KBM-7 (cell line): ENCODE results near the gene ZG16.
"Not testable (repeated sequence)": the region's sequence is repeated elsewhere in the genome, so short reads cannot be mapped to it uniquely, and the experiment has no call there.

ENCODE experiments used
- DNase-seq: peaks from one replicate; pipeline ENCODE4 v3.0.0-alpha.2; 2015
- in situ Hi-C: fragments of 300-500 bp; cut with MboI; formaldehyde crosslinking; loops from 2 replicates; pipeline ENCODE4 v1.14.3; 2020; ENCODE audit warnings: low sequenced_read_pairs, low pct_unique_long_range_greater_than_20kb, mixed read lengths

The ZG16 gene, protein sequence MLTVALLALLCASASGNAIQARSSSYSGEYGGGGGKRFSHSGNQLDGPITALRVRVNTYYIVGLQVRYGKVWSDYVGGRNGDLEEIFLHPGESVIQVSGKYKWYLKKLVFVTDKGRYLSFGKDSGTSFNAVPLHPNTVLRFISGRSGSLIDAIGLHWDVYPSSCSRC

DNA sequence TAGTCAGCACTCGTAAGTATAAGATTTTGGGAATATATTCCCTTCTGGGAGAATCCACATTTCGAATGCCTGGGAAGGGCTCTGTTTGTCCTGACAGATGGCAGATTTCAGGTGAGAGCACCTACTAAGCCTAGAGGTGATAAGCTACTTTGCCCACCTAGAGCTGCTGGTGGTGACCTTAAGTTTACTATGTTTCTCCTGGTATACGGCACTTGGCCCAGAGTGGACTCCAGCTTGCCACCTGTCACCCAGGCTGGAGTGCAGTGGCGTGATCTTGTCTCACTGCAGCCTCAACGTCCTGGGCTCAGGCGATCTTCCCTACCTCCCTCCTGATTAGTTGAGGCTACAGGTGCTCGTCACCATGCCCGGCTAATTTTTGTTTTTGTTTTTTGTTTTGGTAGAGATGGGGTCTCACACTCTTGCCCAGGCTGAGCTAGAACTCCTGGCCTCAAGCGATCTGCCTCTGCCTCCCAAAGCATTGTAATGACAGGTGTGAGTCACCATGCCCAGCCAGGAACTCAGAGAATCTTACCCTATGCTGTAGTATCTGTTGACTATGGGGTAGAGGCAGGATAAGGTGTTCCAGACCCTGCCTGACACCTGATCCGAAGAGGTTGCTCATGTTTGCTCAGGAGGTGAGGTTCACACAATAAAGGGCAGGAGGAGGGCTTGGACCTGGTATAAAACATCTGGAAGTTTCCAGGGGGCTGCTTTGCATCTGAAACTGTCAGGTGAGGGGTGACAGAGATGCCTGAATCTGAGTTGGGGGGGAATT, at the start of gene ZG16:
Gene ZG16, plus strand, starts transcription at position 681 of the 775 bp plus-strand sequence. CDS start 1,011 bp downstream, outside the sequence.
- no peak for DNase-seq
- in situ Hi-C loops = no loop called here

DNA sequence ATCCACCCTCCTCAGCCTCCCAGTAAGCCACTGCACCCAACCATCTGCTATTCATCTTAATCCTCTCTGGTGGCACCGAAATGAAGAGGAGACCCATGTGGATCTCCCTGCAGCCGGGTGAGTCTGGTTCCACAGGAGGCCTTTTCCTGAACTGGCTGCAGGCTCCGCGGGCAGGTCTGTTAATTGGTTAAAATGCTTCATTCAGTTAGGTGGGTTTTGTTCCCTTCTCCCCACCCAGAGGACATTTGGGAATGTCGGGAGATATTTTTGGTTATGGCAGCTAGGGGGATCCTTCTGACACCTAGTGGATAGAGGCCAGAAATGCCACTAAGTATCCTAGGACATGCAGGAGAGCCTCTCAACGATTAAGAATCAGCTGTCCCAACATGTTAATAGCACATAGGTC, 48.9 kb upstream of the ZG16 start:
- peak; percentile 64 for DNase-seq
- in situ Hi-C loops = no loop called here

DNA sequence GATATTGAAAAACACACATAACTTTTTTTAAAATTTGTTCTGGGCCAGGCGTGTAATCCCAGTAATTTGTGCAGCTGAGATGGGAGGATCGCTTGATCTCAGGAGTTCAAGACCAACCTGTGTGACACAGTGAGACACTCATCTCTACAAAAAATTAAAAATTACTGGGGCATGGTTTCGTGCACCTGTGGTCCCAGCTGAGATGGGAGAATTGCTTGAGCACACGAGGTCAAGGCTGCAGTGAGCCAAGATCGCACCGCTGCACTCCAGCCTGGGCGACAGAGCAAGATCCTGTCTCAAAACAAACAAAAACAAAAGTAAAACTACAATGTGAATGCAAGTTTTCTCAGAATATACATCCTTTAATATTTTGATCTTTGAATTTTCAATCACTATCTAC, 47.4 kb upstream of the ZG16 start:
- DNase-seq = no peak
- in situ Hi-C loops = no loop called here

DNA sequence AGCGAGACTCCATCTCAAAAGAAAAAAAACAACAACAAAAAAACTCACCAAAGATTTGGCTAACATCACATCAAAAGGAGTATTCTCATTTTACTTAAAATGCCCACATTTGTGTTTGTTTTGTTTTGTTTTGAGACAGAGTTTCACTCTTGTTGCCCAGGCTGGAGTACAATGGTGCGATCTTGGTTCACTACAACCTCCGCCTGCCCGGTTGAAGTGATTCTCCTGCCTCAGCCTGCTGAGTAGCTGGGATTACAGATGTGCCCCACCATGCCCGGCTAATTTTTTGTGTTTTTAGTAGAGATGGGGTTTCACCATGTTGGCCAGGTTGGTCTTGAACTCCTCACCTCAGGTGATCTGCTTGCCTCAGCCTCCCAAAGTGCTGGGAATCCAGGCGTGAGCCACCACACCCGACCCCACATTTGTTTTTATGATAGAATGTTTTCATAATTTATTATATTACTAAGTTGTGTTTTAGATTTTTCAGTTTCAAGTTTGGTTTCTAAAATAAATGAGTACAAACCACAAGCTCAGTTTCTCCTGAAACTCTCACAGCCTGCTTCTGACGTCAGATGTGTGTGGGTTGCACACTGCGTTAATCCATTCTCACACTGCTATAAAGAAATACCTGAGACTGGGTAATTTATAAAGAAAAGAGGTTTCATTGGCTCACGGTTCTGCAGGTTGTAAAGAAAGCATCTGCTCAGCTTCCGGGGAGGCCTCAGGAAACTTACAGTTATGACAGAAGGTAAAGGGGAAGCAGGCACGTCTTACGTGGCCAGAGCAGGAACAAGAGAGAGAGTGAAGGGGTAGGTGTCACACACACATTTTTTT, 46.1 kb upstream of the ZG16 start:
- peak; percentile 39 for DNase-seq
- in situ Hi-C loops = not testable (repeated sequence)

DNA sequence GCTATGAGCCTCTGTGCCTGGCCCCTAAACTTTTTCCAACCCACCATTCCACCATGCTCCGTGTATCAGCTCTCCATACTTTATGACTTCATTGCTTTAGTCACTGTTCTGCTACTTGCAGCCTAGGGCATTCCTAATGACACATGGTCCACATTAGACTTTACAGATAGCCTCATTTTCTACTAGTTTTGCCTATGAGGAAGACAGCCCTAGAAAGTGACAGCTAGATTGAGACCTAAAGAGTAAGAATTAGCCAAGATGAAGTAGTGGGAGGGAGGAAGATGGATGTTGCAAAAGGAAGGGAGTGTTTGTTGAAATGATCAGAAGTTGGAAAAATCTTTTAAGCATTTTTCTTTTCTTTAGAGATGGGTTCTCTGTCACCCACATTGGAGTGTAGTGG, 43.3 kb upstream of the ZG16 start:
- in situ Hi-C loops = no loop called here
- no peak for DNase-seq

DNA sequence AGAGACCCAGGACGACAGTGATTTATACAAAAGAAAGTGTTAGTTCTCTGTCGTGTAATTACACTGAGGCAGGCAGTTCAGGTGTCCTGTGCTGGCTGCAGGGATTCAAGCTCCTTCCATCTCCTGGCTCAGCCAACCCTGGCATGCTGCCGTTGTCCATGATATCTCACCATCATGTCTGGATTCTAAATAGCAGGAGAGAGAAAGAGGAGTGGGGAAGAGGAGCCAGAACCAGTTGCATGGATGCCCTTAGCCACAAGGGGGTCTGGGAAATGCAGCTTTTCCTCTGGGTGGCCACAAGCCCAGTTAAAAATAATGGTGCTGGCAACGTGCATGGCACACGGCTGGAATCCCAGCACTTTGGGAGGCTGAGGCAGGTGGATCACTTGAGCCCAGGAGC, 41.9 kb upstream of the ZG16 start:
- in situ Hi-C loops = no loop called here
- no peak for DNase-seq

DNA sequence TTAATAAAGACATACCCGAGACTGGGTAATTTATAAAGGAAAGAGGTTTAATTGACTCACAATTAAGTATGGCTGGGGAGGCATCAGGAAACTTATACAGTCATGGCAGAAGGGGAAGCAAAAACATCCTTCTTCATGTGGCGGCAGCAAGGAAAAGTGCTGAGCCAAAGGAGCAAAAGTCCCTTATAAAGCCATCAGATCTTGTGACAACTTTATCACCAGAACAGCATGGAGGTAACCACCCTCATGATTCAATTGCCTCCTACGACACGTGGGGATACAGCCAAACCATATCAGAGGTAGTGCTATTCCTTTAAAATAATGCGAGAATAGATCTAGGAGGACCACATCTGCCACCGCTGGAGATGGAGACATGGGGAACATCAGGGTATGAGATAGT, 41.3 kb upstream of the ZG16 start:
- in situ Hi-C loops = no loop called here
- DNase-seq = no peak

DNA sequence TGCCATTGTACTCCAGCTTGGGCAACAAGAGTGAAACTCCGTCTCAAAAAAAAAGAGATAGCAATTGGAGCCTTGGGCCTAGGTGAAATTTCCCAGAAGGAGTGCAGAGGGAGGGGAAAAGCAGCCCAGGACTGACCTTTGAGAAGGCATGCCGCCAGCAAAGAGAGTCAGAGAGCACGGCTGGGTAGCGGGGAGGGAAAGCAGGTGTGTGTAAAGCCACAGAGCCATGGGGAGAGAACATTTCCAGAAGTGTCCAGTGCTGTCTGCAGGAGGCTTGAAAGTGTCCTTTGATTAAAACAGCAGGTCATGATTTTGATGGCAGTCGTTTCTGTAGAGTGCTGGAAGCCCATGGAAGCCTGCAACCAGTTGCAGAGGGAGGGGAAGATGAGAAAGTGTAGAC, 40.3 kb upstream of the ZG16 start:
- in situ Hi-C loops = no loop called here
- DNase-seq = no peak

DNA sequence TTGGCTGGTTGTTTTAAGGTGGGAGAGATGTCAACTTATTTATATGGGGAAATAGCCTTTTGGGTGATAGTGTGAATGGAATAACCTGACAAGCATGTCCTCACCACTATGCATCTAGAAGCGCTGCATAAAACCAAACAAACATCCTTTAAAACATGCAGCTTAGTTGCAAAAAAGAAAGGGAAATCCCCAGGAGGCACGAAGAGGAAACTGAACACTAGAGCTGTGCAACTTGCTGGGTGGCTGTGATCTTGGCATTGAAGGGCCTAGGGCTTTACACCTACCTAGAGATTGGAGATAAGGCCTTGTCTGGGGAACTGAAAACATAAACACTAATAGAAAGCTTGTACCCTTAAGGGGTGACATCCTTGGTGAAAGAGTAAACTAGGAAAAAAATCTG, 39.5 kb upstream of the ZG16 start:
- in situ Hi-C loops = no loop called here
- DNase-seq = no peak

DNA sequence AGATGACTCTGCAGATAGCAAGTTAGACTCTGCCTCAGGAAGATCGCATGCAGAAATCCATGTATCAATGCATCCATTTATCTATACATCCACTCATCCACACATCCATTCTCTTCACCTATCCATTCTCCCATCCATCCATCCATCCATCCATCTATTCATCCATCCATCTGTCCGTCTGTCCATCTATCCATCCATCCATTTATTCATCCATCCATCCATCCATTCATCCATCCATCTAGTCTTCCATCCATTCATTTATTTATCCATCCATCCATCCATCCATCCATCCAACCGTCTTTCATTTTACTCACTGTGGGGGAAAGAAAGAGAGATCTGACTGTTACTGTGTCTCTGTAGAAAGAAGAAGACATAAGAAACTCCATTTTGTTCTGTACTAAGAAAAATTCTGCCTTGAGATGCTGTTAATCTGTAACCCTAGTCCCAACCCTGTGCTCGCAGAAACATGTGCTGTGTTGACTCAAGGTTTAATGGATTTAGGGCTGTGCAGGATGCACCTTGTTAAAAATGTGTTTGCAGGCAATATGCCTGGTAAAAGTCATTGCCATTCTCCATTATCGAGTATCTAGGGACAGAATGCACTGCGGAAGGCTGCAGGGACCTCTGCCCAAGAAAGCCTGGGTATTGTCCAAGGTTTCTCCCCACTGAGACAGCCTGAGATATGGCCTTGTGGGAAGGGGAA, 38.0 kb upstream of the ZG16 start:
- DNase-seq, in situ Hi-C loops: not testable (repeated sequence)

DNA sequence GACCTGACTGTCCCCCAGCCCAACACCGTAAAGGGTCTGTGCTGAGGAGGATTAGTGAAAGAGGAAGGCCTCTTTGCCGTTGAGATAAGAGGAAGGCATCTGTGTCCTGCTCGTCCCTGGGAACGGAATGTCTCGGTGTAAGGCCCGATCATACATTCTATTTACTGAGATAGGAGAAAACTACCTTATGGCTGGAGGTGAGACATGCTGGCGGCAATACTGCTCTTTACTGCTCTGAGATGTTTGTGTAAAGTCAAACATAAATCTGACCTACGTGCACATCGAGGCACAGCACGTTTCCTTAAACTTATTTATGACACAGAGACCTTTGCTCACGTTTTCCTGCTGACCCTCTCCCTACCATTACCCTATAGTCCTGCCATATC, 37.4 kb upstream of the ZG16 start:
- DNase-seq = peak; percentile 58
- in situ Hi-C loops = not testable (repeated sequence)

DNA sequence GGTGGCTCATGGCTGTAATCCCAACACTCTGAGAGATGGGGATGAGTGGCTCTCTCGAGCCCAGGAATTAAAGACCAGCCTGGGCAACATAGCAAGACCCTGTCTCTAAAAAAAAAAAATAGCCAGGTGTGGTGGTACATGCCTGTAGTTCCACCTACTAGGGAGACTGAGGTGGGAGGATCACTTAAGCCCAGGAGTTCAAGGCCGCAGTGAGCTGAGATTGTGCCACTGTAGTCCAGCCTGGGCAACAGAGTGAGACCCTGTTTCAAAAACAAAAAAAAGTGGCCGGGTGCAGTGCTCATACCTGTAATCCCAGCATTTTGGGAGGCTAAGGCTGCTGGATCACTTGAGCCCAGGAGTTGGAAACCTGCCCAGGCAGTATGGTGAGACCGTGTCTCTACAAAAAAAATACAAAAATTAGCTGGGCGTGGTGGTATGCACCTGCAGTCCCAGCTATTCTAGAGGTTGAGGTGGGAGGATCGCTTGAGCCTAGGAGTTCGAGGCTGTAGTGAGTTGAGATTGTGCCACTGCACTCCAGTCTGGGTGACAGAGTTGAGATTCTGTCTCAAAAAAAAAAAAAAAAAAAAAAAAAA, 35.3 kb upstream of the ZG16 start:
- in situ Hi-C loops = no loop called here
- no peak for DNase-seq

DNA sequence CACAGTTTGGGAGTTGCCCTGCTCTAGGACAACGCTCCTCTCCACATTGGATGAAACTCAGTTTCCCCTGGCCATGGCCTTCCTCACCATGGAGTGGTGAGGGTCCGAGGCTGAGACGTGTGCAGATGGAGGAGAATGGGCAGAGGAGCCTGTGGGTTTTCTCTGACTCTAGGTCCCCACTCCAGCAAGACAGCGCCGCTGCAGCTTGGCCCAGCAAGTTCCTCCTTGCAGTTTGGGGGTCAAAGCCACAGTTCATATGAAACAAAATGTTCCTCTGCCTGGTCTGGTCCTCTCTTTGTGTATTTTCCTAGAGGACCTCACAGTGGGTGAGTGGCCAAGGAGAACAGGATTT, 34.6 kb upstream of the ZG16 start:
- no peak for DNase-seq
- in situ Hi-C loops = no loop called here

DNA sequence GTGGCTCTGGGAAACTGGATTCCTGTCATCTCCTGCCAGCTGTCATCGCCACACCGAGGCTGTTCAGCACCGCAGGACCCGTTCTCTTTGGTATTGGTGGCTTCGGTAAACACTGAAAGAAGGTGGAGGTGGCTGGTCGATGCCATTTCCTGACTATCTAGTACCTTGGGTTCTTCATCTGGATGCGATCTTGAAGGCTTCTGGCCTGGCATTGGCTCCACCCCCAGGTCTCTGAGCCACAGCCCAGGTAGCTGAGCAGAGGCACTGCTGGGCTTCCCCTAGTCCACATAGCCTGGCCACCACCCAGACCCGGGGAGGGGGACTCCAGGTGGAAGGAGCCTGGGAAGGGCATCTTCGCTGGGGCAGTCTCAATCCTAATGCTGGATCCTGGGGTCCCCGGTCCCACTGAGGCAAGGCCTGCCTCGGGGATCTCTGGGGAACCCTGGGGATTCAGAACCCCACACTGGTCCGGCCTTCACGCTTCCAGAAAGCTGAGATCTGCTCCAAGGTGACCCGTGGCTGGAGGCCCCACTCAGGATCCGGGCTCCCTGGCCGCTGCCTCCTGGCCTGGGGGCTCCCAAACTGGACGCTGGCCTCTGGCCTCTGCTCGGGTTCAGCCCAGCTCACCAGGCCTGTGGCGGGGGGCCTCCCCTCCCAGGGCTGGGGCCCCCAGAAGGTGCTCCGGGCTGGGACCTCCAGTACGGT, 34.1 kb upstream of the ZG16 start:
- in situ Hi-C loops = no loop called here
- DNase-seq = no peak

DNA sequence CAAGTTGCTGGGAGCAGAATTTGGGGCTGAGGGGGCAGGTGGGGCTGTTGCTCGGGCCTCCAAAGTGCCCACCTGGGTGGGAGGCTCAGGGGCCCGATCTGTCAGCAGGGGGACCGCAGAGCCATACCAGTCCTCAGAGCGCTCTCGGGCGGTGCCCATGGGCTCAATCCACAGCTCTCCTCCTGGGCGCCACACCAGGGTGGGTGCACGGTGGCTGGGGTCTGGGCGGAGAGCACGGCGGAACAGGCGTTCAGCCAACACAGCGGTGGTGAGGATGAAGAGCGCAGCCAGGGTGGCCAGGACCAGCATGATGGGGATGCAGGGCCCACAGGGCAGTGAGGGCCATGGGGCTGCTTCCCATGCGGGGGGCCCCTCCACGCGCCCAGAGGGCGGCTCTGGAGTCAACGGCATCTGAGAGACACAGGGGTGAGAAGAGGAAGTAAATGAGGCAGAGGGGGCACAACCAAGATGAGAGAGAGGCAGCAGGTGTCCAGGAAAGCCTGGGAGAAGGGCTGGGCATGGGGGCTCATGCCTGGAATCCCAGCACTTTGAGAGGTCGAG, 33.4 kb upstream of the ZG16 start:
- peak; percentile 38 for DNase-seq
- in situ Hi-C loops = no loop called here

DNA sequence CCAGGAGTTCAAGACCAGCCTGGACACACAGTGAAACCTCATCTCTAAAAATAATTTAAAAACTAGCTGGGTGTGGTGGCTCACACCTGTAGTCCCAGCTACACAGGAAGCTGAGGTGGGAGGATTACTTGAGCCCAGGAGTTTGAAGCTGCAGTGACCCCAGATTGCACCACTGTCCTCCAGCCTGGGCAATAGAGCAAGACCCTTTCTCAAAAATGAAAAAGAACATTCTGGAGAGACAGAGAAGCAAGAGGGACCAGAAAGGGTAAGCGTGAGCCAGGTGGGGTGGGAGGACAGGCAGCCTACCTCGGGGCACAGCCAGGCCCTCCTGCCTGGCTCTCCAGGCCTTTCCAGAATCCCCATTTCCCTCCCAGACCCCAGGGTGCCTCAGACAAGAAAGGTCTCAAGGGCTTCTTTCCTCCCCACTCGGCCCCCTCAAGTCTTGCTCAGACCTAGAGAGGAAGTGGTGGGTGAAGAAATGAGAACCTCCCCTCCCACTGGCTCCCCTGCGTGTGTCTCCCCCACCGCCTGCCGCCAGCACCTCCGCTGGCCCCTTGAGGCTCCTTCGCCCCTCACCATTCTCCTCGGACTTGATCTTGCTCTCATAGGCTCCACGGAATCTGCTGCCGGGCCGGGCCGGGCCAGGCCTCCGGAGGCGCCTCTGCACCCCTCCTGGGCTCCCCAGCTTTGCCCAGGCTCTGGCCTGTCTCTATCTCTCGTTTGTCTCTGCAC, 32.8 kb upstream of the ZG16 start:
- peak; percentile 73 for DNase-seq
- in situ Hi-C loops = no loop called here

DNA sequence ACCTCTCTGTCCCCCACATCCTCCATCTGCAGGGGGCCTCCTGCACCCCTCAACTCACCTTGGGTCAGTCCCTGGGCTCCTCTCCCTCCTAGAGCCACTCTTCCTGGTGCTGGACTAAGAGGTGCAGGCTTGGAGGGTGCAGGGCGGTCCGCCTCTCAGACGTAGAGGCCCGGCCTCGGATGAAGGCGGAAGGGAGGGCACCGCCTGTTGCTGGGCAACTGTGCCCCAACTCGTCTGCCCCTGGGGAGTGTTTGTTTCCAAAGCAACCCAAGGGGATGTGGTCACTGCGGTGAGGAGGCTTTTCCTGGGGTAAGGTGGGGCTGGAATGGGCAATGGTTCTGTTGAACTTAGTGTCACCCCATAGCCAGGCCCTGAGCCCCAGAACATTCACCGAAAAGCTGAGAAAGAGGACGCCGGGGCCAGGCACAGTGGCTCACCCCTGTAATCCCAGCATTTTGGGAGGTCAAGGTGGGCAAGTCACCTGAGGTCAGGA, 32.2 kb upstream of the ZG16 start, which contains the start of gene C16orf54:
Gene C16orf54, minus strand, starts transcription at position 138 of the 493 bp plus-strand sequence. CDS start 1,039 bp downstream, outside the sequence.
- peak; percentile 96 for DNase-seq
- in situ Hi-C loops = no loop called here
